ENCODE data around the gene COL27A1. TPM values are rescaled to one million over a fixed set of nuclear protein-coding genes. Genes with fewer than 3 reads are reported as not detected.

Gene COL27A1
- total RNA-seq, 1 donor from 2014 or later: 3.9 TPM

DNA sequence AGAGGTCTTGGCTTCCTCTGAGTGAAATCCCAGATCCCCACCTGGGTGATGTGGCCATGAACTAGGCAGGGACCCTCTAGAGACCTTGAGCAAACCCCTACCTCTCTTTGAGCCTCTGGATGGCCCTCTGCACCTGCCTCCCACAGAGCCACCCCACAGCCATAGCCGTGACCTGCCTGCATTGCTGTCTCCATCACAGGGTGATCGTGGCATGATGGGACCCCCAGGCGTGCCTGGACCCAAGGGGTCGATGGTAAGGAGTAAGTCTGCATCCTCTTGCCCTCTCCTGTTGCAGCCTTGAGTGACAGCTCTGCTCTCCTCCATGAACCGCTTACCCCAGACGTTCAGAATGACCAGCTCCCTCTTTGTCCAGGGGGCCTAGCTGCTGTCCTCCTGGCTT is 97.1 kb downstream of the COL27A1 start:
- TF ChIP-seq, protein P1, sequence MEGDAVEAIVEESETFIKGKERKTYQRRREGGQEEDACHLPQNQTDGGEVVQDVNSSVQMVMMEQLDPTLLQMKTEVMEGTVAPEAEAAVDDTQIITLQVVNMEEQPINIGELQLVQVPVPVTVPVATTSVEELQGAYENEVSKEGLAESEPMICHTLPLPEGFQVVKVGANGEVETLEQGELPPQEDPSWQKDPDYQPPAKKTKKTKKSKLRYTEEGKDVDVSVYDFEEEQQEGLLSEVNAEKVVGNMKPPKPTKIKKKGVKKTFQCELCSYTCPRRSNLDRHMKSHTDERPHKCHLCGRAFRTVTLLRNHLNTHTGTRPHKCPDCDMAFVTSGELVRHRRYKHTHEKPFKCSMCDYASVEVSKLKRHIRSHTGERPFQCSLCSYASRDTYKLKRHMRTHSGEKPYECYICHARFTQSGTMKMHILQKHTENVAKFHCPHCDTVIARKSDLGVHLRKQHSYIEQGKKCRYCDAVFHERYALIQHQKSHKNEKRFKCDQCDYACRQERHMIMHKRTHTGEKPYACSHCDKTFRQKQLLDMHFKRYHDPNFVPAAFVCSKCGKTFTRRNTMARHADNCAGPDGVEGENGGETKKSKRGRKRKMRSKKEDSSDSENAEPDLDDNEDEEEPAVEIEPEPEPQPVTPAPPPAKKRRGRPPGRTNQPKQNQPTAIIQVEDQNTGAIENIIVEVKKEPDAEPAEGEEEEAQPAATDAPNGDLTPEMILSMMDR (IDR thresholded peaks at IDR 0.05; ENCODE audit: partially characterized antibody, unreplicated experiment): no peak
- H3K4me1 Mint-ChIP-seq (ENCODE audit: low read depth, unreplicated experiment): peaks cover 12% of the 10 kb centered on the region
- peaks cover 9% of the 10 kb centered on the region for H3K27me3 Mint-ChIP-seq (ENCODE audit: unreplicated experiment)
- no peak for DNase-seq
- no peaks in the 10 kb centered on the region for H3K36me3 Mint-ChIP-seq (ENCODE audit: unreplicated experiment)
- peaks cover 2% of the 10 kb centered on the region for H3K9me3 Mint-ChIP-seq (ENCODE audit: unreplicated experiment)
- H3K27ac Mint-ChIP-seq (ENCODE audit: unreplicated experiment): no peak overlapping the region
- H3K4me3 Mint-ChIP-seq (ENCODE audit: unreplicated experiment): no peak overlapping the region

DNA sequence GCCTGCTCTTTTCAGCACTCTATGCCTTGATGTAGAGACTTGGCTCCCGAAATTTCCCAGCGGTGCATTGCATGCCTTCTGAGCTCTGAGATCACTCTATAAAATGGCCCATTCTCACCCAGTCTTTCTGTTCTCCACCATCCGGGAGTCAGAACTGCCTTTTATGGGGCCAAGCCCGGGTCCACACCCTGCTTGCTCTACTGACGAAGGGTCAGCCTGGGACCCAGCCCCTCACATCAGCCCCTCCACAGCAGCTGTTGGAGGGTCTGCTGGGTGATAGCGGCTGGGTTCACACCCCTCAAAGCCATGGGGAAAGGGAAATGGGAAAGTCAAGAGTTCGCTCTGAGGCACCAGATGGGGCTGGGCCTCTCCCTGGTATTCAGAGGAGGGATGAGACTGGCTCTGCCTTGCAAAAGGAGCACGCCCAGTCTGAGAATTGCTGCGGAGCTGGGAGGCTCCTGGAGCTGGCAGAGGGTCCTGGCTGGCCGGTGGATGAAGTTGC is 101.5 kb downstream of the COL27A1 start:
- no peak for DNase-seq
- Mint-ChIP-seq H3K27ac (ENCODE audit: unreplicated experiment) (no peak overlapping the region), H3K27me3 (ENCODE audit: unreplicated experiment) (peaks cover 7% of the 10 kb centered on the region), H3K4me3 (ENCODE audit: unreplicated experiment) (no peak overlapping the region), H3K9me3 (ENCODE audit: unreplicated experiment) (peaks cover 1% of the 10 kb centered on the region), H3K36me3 (ENCODE audit: unreplicated experiment) (no peaks in the 10 kb centered on the region), H3K4me1 (ENCODE audit: low read depth, unreplicated experiment) (peaks cover under 1% of the 10 kb centered on the region)
- TF ChIP-seq, protein P1 (IDR thresholded peaks at IDR 0.05; ENCODE audit: partially characterized antibody, unreplicated experiment): no peak

DNA sequence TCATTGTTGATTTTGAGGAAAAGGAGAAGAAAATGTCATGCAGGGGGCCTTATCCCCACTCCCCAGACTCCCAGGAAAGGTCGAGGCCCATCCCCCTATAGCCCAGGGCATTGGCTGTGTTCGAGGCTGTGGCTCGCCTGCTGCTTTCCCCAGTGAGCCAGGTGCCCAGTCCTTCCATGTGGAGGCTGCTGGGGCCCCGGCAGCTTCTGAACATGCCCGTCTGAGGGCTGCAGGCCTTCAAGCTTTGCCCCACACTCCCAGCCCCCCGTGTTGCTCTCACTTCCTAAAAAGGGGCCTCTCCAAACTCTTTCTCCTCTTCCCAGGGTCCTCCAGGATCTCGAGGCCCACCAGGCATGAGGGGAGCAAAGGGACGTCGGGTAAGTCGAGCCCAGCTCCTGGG is 102.9 kb downstream of the COL27A1 start:
- Mint-ChIP-seq H3K4me1 (ENCODE audit: low read depth, unreplicated experiment) (no peaks in the 10 kb centered on the region), H3K27ac (ENCODE audit: unreplicated experiment) (no peak overlapping the region), H3K36me3 (ENCODE audit: unreplicated experiment) (no peaks in the 10 kb centered on the region), H3K4me3 (ENCODE audit: unreplicated experiment) (no peak overlapping the region), H3K27me3 (ENCODE audit: unreplicated experiment) (peaks cover 7% of the 10 kb centered on the region), H3K9me3 (ENCODE audit: unreplicated experiment) (peaks cover 1% of the 10 kb centered on the region)
- TF ChIP-seq, protein P1 (IDR thresholded peaks at IDR 0.05; ENCODE audit: partially characterized antibody, unreplicated experiment): no peak
- no peak for DNase-seq

DNA sequence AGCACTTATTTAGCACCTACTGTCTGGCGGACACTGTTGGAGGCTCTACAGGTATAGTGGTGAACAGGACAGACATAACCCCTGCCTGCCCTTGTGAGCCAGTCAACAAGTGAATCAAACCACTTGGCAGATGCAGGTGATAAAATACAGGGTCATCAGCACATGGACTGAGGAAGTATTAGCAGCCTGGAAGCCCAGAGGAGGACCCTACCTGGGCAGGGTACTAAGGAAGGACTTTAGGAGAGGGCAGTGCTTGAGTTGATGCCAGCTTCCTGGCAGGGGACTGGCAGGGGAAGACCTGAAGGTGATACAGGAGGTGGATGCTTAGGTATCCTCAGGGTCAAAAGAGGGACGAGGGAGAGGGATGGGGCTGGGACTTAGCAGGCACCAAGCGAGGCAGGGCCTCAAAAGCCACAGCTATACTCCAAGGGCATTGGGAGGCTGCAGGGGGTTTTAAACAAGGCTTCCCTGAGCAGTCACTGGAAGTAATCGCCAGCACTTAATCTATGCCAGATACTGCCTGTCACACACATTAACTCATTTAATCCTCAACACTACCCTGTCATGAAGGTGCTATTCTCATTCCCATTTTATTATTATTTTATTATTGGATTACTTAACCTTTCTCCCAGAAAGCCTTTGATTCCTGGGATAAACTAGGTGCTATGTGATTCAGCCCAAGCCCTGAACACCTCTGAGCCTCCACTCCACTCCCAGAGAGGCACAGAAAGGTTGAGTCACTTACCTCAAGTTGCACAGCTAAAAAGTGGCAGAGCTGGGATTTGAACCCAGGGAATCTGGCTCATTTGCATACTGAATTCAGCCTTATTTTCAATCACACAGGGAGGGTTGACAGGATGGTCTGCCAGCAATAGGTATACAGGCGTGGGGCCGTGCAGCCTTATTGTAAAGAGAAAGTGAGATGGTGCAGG is 103.8 kb downstream of the COL27A1 start:
- peaks cover 6% of the 10 kb centered on the region for H3K27me3 Mint-ChIP-seq (ENCODE audit: unreplicated experiment)
- no peak for DNase-seq
- TF ChIP-seq, protein P1 (IDR thresholded peaks at IDR 0.05; ENCODE audit: partially characterized antibody, unreplicated experiment): no peak
- peaks cover 1% of the 10 kb centered on the region for H3K9me3 Mint-ChIP-seq (ENCODE audit: unreplicated experiment)
- H3K4me1 Mint-ChIP-seq (ENCODE audit: low read depth, unreplicated experiment): no peaks in the 10 kb centered on the region
- no peak overlapping the region for H3K27ac Mint-ChIP-seq (ENCODE audit: unreplicated experiment)
- H3K4me3 Mint-ChIP-seq (ENCODE audit: unreplicated experiment): no peak overlapping the region
- no peaks in the 10 kb centered on the region for H3K36me3 Mint-ChIP-seq (ENCODE audit: unreplicated experiment)
